GM18909 (cell line): ENCODE measurements around the gene CALML6.

ENCODE experiments used
- ATAC-seq: cut with Tn5 transposase; IDR thresholded peaks from one replicate; pipeline ENCODE4 v1.9.1; 2021; ENCODE audit warnings: mild to moderate bottlenecking; ENCODE audit not compliant: unreplicated experiment, poor library complexity

CALML6 gene

GRCh38 chr1:1891349-1892078, 23.5 kb upstream of the CALML6 start:
- ATAC-seq: peak; percentile 10

DNA sequence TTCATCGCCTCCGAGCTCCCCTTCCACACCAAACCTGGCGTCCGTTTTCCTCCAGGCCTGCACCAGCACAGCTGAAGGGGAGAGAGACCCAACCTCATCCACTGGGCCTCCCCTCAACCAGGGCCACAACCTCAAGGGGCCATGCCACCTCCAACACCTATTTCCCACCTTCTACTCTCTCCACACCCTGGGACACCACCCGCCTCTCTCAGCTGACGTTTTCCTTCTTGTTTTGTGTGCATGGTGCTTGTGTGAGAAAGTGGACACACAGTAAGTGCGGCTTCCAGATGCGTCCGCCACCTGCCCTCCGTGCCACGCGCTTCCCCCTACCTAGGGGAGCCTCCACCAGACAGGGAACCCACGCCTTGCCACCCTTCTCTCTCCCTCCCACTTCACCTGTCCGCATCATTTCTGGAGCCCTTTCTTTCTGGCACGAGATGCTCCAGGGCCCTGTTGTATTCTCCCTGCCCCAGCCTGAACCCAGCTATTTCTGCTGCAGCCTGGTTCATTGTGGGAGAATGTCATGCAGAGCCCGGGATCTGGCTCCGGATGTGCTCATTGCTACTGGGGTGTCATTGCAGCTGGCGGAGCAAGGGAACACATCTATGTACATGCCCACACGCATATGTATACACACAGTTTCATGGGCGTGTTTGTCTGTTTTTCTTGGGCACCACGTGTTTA, 22.8 kb upstream of the CALML6 start:
- no peak for ATAC-seq

DNA sequence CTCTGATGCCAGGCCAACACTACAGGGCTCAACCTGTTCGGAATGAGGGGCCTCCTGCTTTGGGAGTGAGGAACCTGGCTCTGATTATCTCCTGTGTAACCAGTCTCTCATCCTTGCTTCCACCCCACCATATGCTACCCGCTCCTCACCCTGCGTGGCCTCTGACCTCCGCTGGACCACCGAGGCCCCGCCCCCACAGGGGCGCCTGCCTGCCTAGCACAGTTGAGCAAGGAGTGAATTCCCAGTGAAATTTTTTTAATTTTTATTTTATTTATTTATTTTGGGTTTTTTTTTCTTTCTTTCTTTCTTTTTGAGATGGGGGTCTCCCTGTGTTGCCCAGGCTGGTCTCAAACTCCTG, 22.3 kb upstream of the CALML6 start:
- no peak for ATAC-seq

DNA sequence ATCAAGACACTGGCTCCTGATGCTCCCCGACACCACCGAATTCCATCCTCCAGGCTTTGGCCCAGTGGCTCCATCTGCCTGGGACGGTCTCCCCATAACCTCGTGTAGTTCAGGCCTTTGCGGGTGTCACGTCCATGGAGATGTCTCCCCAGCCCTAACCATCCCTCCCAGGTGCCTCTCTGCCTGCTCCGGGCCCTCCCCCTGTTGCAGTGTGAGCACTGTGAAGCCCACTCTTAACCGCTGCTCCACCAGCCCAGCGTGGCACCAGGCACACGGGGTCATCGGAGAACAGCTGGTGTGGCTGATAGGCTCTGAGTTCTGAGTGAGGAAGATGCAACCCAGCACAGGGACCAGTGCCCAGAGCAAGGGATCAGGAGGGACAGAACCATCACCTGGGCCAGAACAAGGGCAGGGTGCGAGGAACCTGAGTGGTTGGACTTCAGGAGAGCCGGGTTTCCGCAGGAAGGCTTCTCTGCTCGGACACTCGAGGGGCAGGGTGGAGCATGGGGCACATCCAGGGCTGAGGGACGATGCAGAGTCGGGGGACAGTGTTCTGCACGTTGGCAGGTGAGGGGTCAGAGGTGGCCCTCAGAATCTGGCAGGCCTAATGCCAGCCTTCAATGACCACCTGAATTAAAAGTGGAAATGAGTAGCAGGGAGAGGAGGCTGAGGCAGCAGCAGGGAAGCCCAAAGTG, 21.6 kb upstream of the CALML6 start:
- no peak for ATAC-seq

DNA sequence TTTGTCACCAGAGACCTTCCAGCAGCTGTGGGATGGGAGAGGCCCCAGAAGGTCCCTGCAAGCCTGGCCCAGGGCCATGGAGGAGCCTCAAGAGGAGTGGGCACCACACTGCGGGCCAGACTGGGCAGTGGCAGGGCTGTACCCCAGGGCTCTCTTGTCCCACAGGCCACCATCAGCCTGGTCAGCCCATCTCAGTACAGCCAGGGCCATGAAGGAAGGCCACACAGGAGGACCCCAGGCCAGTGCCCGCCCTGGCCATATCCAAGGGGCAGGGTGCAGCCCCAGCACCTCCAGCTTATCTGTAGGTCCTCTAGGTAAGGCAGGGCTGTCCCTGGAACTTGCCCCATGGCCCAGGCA, 21.1 kb upstream of the CALML6 start:
- ATAC-seq: no peak

- no peak for ATAC-seq
These were observed 20.6 kb upstream of the CALML6 start for GRCh38 chr1:1894354-1895059.

DNA sequence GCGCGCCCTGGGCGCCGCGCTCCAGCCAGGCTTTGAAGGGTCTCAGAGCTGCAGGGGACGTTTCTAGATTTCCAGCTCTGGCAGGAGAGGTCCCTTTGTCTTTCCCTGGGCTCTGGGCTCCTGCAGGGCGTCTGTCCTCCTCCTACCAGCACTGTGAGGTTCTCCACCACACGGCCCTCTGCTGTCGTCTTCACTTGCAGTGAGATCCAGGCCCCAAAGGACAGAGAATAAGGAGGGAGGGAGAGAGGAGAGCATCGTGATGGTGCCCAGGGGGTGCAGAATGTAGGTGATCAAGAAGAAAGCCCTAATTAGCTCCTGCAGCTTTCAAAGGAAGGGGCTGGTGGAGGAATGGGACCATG, 20.0 kb upstream of the CALML6 start:
- ATAC-seq: no peak

DNA sequence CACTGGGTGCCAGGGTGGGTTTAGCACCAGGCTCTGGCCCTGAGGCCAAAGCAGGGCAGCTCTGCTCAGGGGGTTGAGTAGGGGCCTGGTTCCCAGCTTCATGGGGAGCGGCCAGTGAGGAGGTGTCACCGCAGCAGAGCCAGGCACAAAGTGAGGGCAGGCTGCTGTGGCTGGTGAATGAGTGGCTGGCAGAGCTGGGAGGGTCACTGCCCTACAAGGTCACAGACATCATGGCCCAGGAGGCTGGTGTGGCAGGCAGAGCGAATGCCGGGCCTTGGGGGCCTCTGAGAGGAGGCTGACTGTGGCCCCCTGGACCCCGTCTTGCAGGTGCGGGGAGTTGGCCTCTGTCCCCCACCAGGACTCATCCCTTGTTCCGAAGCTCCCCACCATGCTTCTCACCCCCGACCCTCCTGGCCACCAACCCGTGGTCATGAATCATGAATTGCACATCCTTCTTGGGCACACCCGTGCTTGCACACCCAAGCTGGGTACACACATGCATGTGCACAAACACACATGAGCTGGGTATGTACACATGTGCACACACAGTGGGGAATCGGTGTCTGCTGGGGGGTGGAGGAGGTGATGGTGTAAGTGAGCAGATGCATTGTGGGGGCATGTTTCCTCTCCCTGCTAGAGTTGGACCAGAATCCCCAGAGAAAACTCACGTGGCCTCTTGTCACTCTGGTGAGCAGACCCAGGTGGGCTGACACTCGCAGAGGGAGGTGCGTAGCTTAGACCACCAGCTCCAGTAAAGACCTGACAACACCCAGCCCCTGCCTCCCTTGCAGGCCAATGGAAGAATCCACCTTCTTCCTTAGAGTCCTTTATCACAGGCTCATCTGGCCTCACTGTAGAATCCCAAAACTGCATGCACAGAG, 19.4 kb upstream of the CALML6 start:
- ATAC-seq: no peak

GRCh38 chr1:1898246-1898933, 16.7 kb upstream of the CALML6 start:
- ATAC-seq: no peak

DNA sequence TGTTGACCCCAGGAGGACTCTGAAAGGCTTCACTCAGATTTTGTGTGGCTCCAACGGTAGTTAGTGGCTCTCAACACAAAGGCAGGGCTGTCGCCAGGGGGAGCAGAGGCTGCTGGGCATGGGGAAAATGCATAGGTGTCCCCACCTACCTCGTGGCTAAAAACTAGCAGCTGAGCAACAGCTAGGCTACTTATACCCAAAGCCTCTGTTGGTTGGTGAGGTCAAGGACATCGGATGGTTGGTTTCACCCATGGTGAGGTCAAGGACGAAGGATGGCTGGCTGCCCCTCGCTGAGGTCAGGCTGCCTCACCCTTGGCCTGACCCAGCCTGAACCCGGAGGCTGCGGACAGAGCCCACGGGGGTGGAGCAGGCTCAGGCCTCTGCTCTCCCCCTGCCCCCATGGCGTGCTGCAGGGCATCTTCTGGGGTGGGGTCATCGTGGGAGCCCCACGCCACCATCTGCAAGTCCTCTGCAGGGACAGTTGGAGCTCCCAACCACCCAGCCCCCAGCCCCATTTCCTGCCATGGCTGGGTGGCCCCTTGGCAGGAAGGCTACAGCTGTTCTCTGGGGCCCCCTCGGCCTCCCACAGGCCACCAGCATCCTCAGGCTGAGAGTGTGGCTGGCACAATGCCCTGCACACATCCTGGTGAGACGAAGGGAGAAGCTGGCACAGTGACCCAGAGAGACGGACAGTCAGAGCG, 15.6 kb upstream of the CALML6 start:
- no peak for ATAC-seq

GRCh38 chr1:1899967-1900327, 15.1 kb upstream of the CALML6 start:
- ATAC-seq: no peak

- no peak for ATAC-seq
These were observed 14.0 kb upstream of the CALML6 start for GRCh38 chr1:1900883-1901640.

GRCh38 chr1:1901641-1902294, 13.3 kb upstream of the CALML6 start:
- ATAC-seq: no peak

GRCh38 chr1:1903224-1903623, 11.8 kb upstream of the CALML6 start:
- no peak for ATAC-seq

DNA sequence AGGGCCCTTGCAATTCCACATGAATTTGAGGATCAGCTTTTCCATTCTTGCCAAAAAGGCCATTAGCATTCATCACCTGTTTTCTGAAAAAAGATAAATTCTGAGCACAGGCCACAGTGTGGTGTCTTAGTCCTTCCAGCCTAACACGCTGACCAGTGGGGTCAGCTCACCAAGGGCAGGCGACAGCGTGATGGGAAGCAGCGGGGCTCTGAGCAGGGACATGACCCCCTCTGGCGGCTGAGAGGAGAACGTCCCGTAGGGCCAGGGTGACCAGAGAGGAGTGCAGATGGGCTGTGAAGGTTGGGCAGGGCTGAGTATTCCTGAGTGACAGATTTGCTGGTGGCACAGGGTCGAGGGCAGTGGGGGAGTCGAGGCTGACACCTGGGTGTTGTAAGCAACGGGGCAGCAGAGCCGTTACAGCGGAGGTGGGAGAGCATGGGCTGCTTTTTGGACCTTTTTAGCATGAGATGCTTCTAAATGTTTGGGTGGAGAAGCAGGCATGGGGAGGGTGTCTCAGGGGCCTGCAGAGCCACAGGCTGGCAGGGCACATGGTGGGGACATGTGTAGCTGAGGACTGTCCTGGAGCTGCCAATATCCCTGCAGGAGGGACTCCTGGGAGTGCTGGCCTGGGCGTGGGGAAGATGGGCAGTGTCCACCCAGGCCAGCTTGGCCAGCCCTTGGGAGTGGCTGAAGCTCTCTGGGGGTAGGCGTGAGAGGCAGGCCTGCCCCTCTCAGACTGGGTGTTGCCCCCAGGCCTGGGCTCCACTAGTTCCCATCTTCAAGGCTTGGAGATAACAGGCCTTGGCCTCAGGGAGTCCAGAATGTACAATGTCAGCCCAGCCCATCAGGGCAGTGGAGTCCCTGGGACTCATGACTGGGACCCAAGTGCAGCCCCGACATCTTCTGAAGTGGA, 8.6 kb upstream of the CALML6 start:
- no peak for ATAC-seq

GRCh38 chr1:1907098-1907736, 7.8 kb upstream of the CALML6 start:
- peak; percentile 30 for ATAC-seq

DNA sequence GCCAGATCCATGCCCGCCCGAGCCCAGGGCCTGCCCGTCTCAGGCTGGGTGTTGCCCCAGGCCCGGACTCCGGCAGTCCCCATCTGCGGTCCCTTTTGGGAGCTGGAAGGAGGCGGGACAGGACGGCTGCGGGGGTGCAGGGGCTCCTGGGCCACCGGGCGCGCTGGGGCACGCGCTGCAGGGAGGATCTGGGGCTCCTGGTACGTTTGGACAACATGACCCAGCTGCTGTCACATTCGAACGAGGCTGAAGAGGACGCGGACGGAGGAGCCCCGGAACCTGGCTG, 6.6 kb upstream of the CALML6 start:
- no peak for ATAC-seq
